Measurements from ENCODE around the gene EIF2B2.
"Not testable (repeated sequence)": the region's sequence is repeated elsewhere in the genome, so short reads cannot be mapped to it uniquely, and the experiment has no call there.

Gene EIF2B2

DNA sequence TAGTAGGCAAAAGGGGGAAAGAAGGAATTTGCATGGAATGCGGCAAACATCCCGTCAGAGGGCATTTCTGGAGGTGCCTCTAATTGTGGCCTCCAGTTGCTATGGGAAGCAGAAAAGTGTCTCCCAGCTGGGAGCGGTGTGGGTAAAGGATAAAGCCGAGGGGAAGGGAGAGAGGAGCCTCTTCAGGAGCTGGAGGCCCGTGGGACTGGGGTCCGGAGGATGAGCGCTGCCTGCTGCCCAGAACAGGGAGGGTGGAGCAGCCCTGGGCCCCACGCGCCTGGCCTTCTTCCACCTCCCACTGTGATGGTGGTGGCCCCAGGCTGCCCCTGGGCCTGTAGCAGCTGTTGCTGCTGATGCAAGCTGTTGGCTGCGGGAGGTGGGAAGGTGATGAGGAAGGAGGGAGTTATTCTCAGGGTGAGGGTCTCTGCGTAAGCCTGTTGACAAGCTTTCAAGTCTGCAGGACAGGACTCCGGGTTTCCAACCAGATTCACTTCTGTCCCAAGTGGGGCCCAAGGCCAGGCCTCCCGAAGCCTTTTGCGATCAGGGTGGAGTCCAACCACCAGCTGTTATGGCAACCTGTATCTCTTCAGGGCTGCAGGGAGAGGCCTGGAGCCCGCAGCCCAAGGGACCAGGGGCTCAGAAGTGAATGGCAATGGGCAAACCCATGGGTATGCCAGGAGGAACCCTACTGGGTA, 28.2 kb upstream of the EIF2B2 start:
- DNase-seq, result no peak

DNA sequence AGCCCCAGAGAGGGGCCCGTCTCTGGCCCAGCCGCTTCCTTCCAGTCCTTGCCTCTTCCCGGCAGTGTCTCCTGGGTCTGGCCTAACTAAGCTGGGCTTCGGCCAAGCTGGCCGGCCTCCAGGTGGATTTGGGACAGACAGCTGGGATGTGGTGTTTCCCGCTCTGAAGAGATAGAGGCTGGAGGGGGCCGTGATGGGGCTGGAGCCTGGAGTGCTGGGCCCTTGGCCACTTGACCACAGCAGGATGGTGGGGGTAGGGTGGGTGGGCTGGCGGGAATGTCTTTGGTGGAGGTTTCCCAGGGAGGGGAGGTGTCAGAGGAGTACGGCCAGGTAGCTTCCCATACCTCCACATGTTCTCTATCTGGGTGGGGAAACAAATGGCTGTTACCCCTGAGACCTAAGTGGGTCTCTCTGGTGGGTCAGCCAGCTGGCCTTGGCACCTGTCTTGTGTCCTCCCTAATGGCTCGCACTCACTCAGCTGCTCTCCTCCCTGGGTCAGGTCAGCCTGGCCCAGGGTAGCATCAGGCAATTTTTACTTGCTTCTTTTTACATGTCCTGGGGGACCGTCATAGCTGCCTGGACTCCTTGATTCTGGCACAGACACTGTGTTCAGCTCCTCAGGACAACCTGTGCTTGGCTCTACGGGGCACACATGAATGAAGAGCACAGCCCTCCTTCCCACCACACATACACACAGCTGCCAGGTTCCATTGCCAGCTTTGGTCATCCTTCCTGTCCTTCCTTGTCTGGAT, 27.5 kb upstream of the EIF2B2 start:
- DNase-seq, result no peak

DNA sequence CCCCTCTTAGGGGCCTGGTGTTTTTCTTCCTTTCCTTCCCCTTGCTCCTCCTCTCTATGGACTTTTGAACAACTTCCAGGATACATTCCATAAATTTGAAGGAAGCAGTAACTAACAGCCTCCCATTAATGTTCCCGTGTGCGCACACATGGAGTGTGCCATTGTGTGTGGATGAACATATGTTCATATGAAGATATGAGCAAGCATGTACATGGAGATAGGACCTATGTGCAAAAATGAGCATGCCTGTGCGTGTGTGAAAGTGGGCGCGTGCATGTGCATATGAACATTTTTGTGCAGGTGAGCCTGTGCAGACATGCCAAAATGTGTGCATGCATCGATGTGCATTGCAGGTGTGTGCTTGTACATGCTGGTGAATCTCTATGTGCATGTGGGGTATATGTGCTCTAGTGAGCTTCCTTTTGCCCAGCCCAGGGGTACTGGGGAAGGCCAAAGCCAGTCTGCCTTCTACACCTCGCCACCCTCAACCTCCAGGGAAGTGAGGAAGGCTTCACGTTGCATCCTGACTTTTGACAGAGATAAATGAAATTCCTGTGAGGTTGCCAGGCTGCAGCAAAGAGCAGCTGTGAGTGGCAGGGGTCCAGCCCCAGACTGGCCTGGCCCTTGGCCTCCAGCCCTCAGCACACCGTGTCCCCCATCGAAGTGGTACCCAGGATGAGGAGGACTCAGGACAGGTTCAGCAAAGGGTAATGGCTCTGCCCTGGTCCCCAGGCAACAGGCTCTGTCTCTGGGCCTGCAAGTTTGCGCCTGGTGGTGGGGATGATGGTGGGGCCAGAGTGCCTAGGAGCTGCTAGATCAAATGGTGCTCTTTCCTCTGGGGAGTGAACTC, 26.2 kb upstream of the EIF2B2 start:
- DNase-seq, result no peak

DNA sequence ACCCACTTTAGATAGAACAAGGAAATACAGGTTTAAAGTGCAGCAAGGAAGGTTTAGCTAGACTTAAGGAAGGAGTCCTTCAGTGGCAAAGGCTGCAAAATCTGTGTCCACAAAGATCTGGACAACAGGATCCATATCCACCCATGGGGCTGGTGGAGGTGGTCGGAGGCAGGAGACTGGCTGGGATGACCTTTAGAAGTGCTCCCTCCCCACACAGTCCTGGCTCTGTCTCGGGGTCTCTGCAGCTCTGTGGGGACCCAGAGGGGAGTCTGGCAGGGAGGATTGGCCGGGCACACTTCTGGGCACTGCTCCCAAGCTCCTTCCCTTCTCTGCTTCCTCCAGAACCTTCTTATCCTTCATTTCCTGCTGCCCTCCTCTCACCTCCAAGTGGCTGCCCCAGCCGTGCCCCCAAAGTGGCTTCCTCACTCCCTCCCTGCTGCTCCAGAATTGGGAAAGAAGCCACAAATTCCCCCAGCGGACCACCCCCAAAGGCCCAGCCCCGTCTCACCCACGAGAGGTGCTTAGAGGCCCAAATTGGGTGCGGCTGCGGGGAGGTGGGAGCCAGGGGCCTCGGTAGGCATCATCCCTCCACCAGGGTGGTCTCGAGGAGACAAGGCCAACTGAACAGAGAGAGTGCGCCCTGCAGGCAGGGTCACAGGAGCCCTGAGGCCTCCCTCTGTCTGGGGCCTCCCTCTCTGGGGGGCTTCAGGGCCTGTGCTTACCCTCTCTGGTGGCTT, 25.4 kb upstream of the EIF2B2 start:
- DNase-seq, result no peak

DNA sequence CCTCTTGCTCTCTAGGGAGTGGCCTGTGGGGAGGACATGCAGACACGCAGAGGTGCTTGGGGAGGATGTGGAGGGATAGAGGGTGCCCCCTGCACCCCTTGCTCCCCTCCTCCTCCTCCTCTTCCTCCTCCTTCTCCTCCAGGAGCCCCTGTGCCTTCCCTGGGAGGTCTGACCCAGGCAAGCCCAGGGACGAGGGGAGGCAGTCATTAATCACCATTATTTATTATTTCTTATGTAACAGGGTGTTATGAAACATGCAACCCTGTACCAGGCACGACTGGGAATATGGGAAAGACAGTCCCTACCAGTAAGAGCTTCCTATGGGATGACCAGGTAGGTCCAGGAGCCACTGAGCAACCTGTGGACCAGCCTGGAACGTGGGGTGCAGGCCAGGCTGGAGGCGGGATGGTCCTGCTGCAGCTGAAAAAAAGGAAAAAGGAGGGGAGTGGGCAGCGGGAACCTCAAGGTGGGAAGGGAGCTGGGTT, 24.8 kb upstream of the EIF2B2 start:
- no peak for DNase-seq

DNA sequence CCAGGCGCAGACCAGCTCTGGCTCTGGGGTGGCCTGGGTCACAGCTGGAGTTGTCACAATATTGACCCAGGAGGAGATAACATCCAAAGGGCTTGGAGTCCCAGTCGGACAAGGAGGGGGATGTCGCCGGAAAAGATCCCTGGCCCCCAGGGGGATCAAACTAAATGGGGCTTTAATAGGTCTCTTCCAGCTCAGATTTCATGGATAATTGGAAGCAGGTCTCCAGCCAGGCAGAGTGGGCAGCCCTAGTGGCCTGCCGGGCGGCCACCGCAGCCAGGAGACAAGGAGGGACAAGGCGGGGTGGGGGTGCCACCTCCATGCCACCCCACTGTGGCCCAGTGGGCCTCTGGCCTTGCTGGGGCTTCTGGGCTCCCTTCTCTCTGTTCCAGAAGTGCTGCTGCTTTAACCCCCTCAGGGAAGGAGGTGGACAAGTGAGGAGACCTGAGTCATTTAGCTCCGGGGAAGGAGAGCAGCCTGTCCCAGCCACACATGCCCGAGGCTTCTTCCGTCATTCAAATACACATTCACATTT, 24.2 kb upstream of the EIF2B2 start:
- DNase-seq, result no peak

DNA sequence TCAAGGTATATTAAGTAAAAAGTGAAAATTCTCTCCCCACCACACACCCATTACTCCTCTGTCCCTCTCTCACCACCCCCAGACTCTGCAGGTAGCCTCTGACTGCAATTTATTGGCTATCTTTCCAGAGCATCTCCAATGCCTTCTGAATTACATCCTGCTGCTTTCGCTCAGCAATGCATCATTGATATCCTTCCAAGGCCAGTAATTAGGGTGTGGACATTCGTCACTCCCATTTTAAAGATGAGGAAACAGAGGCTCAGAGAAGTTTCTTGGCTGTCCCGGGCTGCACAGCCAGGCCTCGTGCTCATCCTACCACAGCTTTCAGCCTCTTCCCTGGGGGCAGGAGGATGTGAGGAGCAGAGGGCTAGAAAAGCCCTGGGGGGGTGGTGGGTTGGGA, 23.7 kb upstream of the EIF2B2 start:
- DNase-seq, result no peak

DNA sequence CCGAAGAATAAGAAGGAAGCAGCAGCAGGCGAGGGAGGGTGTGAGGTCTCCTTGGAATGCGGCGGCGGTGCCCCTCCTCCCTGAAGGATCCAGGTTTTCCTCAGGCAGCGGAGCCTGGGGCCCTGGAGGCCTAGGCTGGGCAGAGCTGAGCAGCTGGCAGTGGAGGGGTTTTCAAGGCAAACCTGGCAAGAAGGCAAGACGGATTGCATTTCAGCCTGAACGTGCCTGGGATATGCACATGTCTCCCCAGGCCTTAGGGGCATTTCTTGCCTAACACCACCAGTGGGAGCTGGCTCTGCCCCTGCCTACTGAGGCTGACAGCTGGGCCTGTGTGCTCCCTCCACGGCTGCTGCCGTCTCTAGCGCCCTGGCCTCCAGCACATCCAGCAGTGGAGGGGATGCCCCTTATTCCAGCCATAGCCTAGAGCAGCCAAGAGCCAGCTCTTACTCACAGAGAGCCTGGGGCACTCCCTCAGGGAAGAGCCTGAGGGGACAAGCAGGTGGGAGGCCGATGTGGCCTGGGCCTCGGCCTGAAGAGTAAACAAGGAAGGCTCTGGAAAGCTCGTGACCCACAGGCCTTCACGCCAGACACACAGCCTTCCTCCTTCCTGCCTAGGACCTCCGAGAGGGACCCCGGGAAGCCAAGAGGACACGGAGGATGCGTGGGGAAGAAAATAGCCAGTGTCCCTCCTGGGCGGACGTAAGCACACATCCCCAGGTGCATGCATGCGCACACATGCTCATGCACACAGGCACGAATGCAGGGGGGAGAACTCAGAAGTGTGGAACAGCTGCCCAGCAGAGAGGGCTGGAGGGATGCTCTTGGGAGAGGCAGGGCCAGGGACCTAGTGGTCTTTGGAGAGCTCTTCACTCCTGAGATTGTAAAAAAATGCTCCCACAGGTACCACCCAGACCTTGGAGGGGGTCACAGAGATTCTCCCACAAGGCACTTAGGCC, 23.0 kb upstream of the EIF2B2 start:
- DNase-seq, result no peak

DNA sequence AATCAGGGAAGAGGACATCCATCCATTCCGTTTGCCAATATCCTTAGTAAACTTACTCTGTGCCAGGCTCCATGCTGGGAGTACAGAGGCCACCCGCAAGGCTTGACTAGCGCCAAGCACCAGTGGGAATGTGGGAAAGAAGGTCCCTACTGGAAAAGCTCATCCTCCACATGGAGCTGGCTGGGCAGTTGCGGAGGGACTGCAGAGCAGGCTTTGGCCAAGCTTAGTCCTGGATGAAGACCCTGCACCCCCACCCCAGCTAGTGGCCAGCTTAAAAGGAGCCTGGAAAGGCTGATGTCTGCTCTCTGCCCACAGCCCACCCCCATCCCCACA, 22.4 kb upstream of the EIF2B2 start:
- DNase-seq, result no peak

DNA sequence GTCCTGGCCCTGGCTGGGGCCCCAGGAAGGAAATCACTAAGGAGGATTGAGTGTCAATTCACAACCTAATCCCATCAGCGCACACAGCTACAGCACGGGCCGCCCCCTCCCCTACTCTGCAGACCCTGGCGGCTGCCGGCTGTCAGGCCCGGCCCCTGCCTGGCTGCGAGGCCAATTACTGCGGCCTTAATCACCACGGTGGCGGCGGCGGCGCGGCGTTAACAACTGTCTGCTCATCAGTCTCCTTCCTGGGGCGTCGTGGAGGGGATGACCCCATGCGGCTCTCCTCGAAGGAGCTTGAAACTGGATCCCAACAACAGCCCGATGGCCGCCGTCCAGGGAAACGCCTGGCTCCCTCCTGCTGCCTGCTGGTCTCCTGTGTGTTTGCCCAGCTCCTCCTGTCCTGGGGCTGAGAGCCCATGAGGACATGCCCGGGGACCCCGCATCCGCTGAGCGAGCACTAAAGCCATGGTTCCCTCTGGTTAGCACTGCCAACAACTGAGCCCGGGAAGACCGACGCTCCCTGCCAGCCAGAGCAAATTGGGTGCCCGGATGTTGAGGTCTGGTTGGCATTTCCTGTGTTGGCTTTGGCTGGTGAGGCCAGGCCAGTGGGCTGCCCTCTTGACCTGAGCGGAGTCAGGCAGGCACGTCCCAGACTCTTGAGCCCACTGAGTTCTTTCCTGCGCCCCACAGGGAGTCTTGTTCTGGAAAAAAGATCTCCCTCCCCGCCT, 21.8 kb upstream of the EIF2B2 start:
- no peak for DNase-seq

DNA sequence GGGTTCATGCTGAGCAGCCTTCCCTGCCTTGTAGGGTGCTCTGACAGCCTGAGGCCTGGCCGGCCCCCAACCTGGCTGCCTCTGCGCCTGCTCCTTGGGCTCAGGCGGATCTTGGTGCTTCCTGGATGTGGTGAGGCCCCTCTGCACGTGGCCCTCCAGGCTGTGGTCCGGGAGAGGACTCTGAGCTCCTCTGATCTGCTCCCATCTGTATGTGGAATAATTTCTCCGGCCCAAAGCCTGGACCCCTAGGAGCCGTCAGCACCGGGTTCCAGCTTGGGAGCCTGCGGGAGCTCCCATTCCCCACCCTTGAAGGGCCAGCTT, 21.3 kb upstream of the EIF2B2 start:
- no peak for DNase-seq

DNA sequence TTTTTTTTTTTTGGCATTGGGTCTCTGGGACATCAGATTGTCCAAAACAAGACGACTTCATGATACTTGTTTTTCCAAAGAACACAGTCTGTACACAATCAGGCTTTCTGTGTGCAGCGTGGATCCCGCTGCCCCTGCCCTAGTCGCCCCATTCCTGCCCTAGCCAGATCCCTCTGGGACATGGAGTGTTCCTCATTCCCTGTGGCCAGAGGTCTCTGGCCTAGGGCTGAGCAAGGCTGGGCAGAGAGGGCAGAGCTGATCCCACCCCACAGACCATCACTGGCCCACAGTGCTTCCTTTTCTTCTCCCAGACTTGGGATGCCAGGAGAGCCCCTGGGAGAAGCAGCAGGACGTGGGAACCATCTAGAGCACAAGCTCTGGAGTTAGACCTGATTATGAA, 20.9 kb upstream of the EIF2B2 start:
- DNase-seq, result no peak

DNA sequence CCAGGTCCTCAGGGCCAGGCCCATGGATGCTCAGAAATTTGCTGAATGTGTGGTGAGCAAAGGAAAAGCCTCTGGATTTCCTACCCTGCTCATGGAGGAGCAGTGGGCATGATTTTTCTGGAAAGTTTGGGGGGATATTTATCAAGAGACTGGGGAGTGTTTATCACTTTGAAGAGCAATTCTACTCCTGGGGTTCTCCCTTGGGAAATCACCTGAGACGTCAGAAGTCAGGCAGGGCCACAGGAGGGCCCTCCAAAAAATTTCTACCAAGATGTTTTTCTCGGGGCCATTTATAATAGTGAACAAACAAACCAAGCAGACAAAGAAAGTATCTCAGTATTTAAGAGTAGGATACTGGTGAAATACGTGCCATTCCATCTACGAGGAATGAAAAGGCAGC, 20.1 kb upstream of the EIF2B2 start:
- no peak for DNase-seq

DNA sequence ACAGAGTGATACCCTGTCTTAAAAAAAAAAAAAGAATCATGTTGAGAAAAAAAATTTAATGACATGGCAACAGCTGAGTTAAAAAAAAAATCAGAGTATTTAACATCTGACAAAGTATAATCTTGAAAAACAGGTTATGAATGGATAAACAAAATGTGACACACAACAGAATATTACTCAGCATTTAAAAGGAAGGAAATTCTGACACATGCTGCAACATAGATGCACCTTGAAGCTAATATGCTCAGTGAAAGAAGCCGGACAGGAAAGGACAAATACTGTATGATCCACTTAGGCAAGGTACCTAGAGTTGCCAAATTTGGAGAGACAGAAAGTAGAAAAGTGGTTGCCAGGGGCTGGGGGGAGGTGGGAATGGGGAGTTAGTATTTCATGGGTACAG, 19.4 kb upstream of the EIF2B2 start:
- no peak for DNase-seq

DNA sequence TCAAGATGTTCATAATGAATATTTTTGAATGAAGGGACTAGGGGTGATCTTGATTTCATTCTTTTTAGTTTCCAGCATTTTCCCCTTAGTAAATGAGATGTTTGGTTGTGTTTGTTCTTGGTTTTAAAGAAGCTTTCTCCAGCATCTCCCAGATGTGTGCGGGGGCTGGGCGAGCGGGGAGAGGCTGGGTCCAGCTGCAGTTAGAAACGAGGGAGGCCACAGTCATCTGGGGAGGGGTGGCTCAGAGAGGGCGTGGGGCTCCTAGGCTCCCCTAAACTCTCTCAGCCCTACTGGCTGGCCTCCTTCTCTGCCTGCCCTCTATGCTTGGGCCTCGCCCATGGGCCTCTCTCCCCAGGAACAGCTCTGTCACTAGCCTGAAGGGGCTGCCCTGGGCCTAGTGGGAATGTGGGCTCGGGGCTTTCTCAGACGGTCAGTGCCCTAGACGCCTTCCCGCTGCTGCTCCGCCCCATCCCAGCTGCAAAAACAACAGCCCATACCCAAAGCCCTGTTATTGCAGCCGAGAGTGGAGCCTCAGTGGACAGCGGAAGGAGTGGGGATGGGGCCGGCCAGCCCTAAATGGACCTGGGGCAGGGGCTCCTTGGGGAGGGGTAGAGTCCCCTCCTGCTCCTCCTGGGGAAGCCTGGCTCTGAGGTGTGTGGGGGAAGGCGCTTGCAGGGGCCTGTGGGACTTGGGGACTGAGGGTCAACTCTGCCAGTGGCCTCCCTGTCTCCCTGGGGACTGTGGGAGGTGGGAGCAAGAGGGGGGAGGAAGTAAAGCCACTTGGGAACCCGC, 18.3 kb upstream of the EIF2B2 start:
- DNase-seq, result no peak

DNA sequence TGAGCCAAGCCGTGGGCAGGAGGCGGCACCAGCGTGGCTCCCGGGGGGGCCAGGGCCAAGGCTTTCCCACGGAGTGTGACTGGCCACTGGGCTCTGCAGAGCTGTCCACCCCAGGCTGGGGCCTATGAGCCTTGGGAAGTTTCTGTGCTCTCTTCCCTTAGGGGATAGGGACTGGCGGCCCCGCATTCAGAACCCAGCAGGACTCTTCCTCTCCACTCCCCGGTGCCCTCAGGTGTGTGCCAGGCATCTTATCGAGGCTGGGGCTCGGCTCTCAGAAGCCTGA, 17.8 kb upstream of the EIF2B2 start:
- DNase-seq, result no peak

DNA sequence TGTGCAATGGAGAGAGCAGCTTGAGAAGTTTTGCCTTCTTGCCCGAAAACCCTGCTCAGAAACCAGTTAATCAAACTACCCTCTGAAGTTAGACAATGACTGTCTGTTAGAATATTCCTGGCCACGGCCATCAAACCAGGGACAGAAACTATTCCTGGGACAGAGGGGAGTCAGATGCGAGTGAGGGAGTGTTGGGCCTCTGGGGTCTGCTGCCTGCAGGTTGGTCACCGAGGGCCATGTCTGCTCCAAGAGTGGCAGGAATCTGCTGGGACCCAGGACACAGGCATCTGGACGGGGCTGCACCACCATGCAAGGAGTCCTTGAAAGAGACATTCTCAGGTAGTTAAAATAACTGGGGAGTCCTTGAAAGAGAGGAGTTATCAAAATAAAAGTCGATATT, 16.9 kb upstream of the EIF2B2 start:
- DNase-seq, result no peak

DNA sequence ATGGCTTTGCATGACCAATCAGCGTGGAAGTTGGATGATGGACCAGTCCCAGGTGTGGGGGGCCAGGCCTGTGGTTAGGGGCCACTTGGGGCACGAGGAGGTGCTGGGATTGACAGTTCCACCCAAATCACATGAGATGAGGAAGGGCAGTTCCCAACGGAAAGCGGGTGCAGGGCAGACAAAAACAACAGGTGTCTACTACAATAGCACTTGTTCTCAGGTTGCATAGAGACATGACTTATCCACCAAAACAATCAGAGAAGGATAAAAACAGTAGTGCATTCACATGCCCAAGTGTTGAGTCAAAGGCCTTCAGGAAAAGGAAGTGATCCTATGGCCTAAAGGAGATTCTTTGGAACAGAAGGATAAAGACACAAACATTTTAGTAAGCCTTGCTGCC, 14.6 kb upstream of the EIF2B2 start:
- DNase-seq, result no peak

DNA sequence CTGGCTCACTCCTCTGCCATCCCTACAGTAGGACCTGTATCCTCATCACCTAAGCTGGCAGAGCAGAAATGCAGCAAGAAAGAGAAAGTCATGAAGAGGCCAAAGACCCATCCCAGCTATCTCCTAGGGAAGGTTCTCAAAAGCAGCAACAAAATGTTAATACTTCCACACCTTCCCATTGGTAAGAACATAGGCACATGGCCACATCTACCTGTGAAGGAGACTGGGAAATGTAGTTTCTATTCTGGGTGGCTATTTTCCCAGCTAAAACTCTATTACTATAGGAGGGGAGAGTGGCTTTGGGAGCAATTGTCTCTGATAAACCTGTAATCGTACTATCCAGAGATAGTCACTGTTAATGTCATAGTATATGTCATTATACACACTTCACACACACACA, 13.7 kb upstream of the EIF2B2 start:
- DNase-seq, result no peak

DNA sequence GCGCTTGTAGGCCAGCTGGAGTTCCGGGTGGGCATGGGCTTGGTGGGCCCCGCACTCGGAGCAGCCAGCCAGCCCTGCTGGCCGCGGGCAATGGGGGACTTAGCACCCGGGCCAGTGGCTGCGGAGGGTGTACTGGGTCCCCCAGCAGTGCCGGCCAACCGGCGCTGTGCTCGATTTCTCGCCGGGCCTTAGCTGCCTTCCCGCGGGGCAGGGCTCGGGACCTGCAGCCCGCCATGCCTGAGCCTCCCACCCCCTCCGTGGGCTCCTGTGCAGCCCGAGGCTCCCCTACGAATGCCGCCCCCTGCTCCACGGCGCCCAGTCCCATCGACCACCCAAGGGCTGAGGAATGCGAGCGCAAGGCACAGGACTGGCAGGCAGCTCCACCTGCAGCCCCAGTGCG, 8.5 kb upstream of the EIF2B2 start:
- not testable (repeated sequence) for DNase-seq

DNA sequence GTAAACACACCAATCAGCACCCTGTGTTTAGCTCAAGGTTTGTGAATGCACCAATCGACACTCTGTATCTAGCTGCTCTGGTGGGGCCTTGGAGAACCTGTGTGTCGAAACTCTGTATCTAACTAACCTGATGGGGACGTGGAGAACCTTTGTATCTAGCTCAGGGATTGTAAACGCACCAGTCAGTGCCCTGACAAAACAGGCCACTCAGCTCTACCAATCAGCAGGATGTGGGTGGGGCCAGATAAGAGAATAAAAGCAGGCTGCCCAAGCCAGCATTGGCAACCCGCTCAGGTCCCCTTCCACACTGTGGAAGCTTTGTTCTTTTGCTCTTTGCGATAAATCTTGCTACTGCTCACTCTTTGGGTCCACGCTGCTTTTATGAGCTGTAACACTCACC, 6.9 kb upstream of the EIF2B2 start:
- DNase-seq, result not testable (repeated sequence)

Measured in hematopoietic multipotent progenitor cell treated with erythropoietin and hydrocortisone succinate and interleukin-3 and kit ligand, for 6 days (in vitro differentiated cells).